D721Med (cell line): Measurements from ENCODE around the gene LGR6.
"Not testable (repeated sequence)": the region's sequence is repeated elsewhere in the genome, so short reads cannot be mapped to it uniquely, and the experiment has no call there.

Experiments
- DNase-seq: peaks from one replicate; pipeline ENCODE4 v3.0.0; 2011; ENCODE audit warnings: low spot score; ENCODE audit not compliant: insufficient read length
- FAIRE-seq: peaks from 2 replicates; lab custom pipeline; 2011; peaks lifted over from hg19 to GRCh38; lab: Jason Lieb, UNC
- CTCF ChIP-seq: IDR thresholded peaks from 2 replicates; pipeline ENCODE4 v1.5.1; 2012; ENCODE audit warnings: mild to moderate bottlenecking, control low read depth; ENCODE audit not compliant: insufficient read depth; ENCODE audit errors: missing control alignments

The LGR6 gene

GRCh38 chr1:202233804-202234203, 40.2 kb downstream of the LGR6 start:
- DNase-seq, result no peak
- TF ChIP-seq CTCF, result no peak
- no peak for FAIRE-seq

GRCh38 chr1:202234331-202235002, 40.9 kb downstream of the LGR6 start:
- FAIRE-seq (no peak), DNase-seq (no peak)
- no peak for TF ChIP-seq CTCF

- FAIRE-seq (no peak), DNase-seq (no peak)
- no peak for TF ChIP-seq CTCF
Observed at GRCh38 chr1:202235003-202235660, 41.5 kb downstream of the LGR6 start.

GRCh38 chr1:202235856-202236837, 42.5 kb downstream of the LGR6 start:
- DNase-seq (peak; percentile 98), FAIRE-seq (peak; percentile 63)

GRCh38 chr1:202237052-202237451, 43.5 kb downstream of the LGR6 start:
- no peak for FAIRE-seq
- peak; percentile 47 for TF ChIP-seq CTCF
- DNase-seq, result peak; percentile 80

More at GRCh38 chr1:202235856-202236837, 42.5 kb downstream of the LGR6 start:
- peak; percentile 73 for TF ChIP-seq CTCF

GRCh38 chr1:202238914-202239313, 45.3 kb downstream of the LGR6 start:
- FAIRE-seq, result no peak
- no peak for DNase-seq
- no peak for TF ChIP-seq CTCF

- not testable (repeated sequence) for FAIRE-seq, DNase-seq
Observed at GRCh38 chr1:202240226-202240625, 46.6 kb downstream of the LGR6 start.
